A549 (cell line): ENCODE results near the gene EBF3.

Experiments used
- EP300 ChIP-seq, 2 experiments: fragments of >200 bp; sonication (Bioruptor Twin); formaldehyde crosslinking; IDR thresholded peaks; 2 replicates in 1 of 2; 3 replicates in 1 of 2; pipeline ENCODE4 v1.6.1; 2016 to 2017
- TF ChIP-seq, protein P1 (sequence below): fragments of >200 bp; sonication (Bioruptor Twin); formaldehyde crosslinking; IDR thresholded peaks from 3 replicates; pipeline ENCODE4 v1.5.1; 2016

- TF ChIP-seq, protein P1, sequence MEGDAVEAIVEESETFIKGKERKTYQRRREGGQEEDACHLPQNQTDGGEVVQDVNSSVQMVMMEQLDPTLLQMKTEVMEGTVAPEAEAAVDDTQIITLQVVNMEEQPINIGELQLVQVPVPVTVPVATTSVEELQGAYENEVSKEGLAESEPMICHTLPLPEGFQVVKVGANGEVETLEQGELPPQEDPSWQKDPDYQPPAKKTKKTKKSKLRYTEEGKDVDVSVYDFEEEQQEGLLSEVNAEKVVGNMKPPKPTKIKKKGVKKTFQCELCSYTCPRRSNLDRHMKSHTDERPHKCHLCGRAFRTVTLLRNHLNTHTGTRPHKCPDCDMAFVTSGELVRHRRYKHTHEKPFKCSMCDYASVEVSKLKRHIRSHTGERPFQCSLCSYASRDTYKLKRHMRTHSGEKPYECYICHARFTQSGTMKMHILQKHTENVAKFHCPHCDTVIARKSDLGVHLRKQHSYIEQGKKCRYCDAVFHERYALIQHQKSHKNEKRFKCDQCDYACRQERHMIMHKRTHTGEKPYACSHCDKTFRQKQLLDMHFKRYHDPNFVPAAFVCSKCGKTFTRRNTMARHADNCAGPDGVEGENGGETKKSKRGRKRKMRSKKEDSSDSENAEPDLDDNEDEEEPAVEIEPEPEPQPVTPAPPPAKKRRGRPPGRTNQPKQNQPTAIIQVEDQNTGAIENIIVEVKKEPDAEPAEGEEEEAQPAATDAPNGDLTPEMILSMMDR = no peak
- TF ChIP-seq EP300 (IDR thresholded peaks at IDR 0.05) = no peak
These were observed 132.9 kb downstream of the EBF3 start for GRCh38 chr10:129831150-129831549.
